GM10248 (cell line): Measurements from ENCODE around the gene CD93.

Experiments
- CTCF ChIA-PET: fragments of 300-600 bp; sonication (Branson Sonifier 250); formaldehyde crosslinking; extraction: SDS; loops from one replicate; lab custom pipeline; 2021; ENCODE audit warnings: antibody characterized with exemption; lab: Yijun Ruan, JAX
- POLR2A ChIA-PET: fragments of 350-650 bp; sonication (Branson Sonifier 250); formaldehyde crosslinking; extraction: SDS; loops from one replicate; lab custom pipeline; 2020; ENCODE audit warnings: antibody characterized with exemption; lab: Yijun Ruan, JAX
- DNase-seq: peaks from one replicate; pipeline ENCODE4 v3.0.0; 2012; ENCODE audit errors: extremely low spot score
- CTCF ChIP-seq: IDR thresholded peaks from 2 replicates; pipeline ENCODE4 v1.5.1; 2012; ENCODE audit warnings: mild to moderate bottlenecking, low read depth; ENCODE audit errors: extremely low read depth, missing control alignments, control extremely low read depth

CD93 gene

GRCh38 chr20:23052904-23053303 is 33.2 kb downstream of the CD93 start:
- ChIA-PET CTCF (interaction anchor here (1.2 to 3.7 kb wide), 7 partner anchors 10 to 192 kb away, joined by 3 to 33 read pairs (median 5); no protein-coding TSS in a partner anchor), POLR2A (no interaction called here)
- DNase-seq, result no peak
- TF ChIP-seq CTCF, result no peak

- peak; percentile 36 for TF ChIP-seq CTCF
- POLR2A ChIA-PET, result interaction anchor here (0.9 kb wide), 1 partner anchor 8 kb away, joined by 3 read pairs; no protein-coding TSS in a partner anchor
- DNase-seq, result peak; percentile 47
- CTCF ChIA-PET, result interaction anchor here (0.7 to 4.6 kb wide), 42 partner anchors 8 to 556 kb away, joined by 3 to 33 read pairs (median 4); partner anchors contain the start of gene CD93
Measured at GRCh38 chr20:23050847-23051627, 35.1 kb downstream of the CD93 start.

- ChIA-PET POLR2A (interaction anchor here (0.9 kb wide), 1 partner anchor 9 kb away, joined by 3 read pairs; no protein-coding TSS in a partner anchor), CTCF (interaction anchor here (0.7 to 4.6 kb wide), 31 partner anchors 11 to 396 kb away, joined by 3 to 33 read pairs (median 7); partner anchors contain the start of gene CD93)
- DNase-seq, result no peak
- no peak for TF ChIP-seq CTCF
Measured at GRCh38 chr20:23050076-23050838, 35.9 kb downstream of the CD93 start.

- no peak for DNase-seq
- no peak for TF ChIP-seq CTCF
- CTCF ChIA-PET, result interaction anchor here (0.7 to 4.6 kb wide), 15 partner anchors 10 to 196 kb away, joined by 3 to 33 read pairs (median 7); partner anchors contain the start of gene CD93
- POLR2A ChIA-PET, result no interaction called here
Measured at GRCh38 chr20:23049201-23050075, 36.7 kb downstream of the CD93 start, which contains the start of gene THBD. THBD (minus strand) TSS chr20:23049672; CDS start chr20:23049504, 168 bp downstream.

GRCh38 chr20:23048283-23049200 is 37.6 kb downstream of the CD93 start:
- ChIA-PET CTCF (interaction anchor here (0.7 to 4.6 kb wide), 4 partner anchors 10 to 186 kb away, joined by 3 to 23 read pairs (median 6); no protein-coding TSS in a partner anchor), POLR2A (no interaction called here)
- peak; percentile 26 for TF ChIP-seq CTCF
- peak; percentile 40 for DNase-seq
